HG03565 (cell line): ENCODE data around the gene PTPN20.

Source experiments
- ATAC-seq: cut with Tn5 transposase; IDR thresholded peaks from one replicate; pipeline ENCODE4 v1.9.1; 2021; ENCODE audit warnings: mild to moderate bottlenecking, moderate library complexity; ENCODE audit not compliant: unreplicated experiment

PTPN20 gene

GRCh38 chr10:47019155-47020145 lies 108.2 kb downstream of the PTPN20 start:
- no peak for ATAC-seq

GRCh38 chr10:47020471-47020870 lies 109.2 kb downstream of the PTPN20 start:
- no peak for ATAC-seq

- no peak for ATAC-seq
Observed at GRCh38 chr10:47021850-47022249, 110.6 kb downstream of the PTPN20 start.

- ATAC-seq = no peak
Observed at GRCh38 chr10:47022311-47023131, 111.3 kb downstream of the PTPN20 start.

- ATAC-seq = no peak
Observed at GRCh38 chr10:47023237-47024045, 112.2 kb downstream of the PTPN20 start.

- ATAC-seq = no peak
Observed at GRCh38 chr10:47024046-47024322, 112.8 kb downstream of the PTPN20 start.

GRCh38 chr10:47024399-47025252 lies 113.4 kb downstream of the PTPN20 start:
- no peak for ATAC-seq

GRCh38 chr10:47025253-47025539 lies 114.0 kb downstream of the PTPN20 start:
- ATAC-seq = no peak

- no peak for ATAC-seq
Observed at GRCh38 chr10:47025540-47026300, 114.5 kb downstream of the PTPN20 start.

- ATAC-seq = no peak
Observed at GRCh38 chr10:47026301-47027107, 115.3 kb downstream of the PTPN20 start.

GRCh38 chr10:47027108-47027783 lies 116.0 kb downstream of the PTPN20 start:
- ATAC-seq = no peak

- ATAC-seq = no peak
Observed at GRCh38 chr10:47027784-47028260, 116.6 kb downstream of the PTPN20 start.

- ATAC-seq = no peak
Observed at GRCh38 chr10:47028466-47028865, 117.2 kb downstream of the PTPN20 start.

- ATAC-seq = no peak
Observed at GRCh38 chr10:47029181-47030009, 118.2 kb downstream of the PTPN20 start.

GRCh38 chr10:47030191-47030703 lies 119.0 kb downstream of the PTPN20 start:
- no peak for ATAC-seq

GRCh38 chr10:47031211-47031900 lies 120.1 kb downstream of the PTPN20 start:
- ATAC-seq = no peak
